Endometrial microvascular endothelial cells (primary cell): Measurements from ENCODE around the gene GMFB. TPM values are rescaled to one million over a fixed set of nuclear protein-coding genes. Genes with fewer than 3 reads are reported as not detected.
"Not testable (repeated sequence)": the region's sequence is repeated elsewhere in the genome, so short reads cannot be mapped to it uniquely, and the experiment has no call there.

Source experiments
- in situ Hi-C: cut with HindIII; loops from 2 replicates; pipeline ENCODE4 v1.10.0; 2017; ENCODE audit warnings: low sequenced_read_pairs, low pct_unique_long_range_greater_than_20kb; ENCODE audit errors: inconsistent ontology term
- total RNA-seq: library from RNA; depleted of rRNA; stranded (reverse); fragments of >200 nt; gene quantifications from one replicate; pipeline ENCODE4 v1.2.3, GENCODE V29; 2015; ENCODE audit errors: inconsistent ontology term

Gene GMFB
- total RNA-seq, 1 donor from 2014 or later, result 48.3 TPM

- in situ Hi-C loops, result no loop called here
Measured at GRCh38 chr14:54471641-54472040, 17.1 kb downstream of the GMFB start.

- in situ Hi-C loops, result no loop called here
Measured at GRCh38 chr14:54470701-54471100, 18.1 kb downstream of the GMFB start.

- in situ Hi-C loops, result no loop called here
Measured at GRCh38 chr14:54467280-54467679, 21.5 kb downstream of the GMFB start.

DNA sequence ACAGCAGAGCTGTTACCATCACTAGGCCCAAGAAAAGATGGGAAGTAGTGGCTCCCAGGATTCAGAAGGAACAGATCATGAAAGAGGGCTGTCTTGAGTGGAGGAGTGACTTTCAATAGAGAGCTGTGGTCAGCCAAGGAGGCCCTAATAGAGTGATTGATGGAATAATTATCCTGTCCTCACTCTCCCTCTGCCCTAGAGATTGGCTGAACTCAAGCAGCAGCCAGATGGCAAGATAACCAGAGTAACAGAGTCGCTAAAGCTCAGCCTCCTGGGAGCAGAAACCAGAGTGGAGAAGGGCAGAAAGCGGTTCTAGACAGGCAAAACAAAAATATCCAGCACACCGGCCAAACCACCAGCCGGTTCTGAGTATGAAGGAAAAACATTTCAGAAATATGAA, 23.1 kb downstream of the GMFB start:
- in situ Hi-C loops, result no loop called here

DNA sequence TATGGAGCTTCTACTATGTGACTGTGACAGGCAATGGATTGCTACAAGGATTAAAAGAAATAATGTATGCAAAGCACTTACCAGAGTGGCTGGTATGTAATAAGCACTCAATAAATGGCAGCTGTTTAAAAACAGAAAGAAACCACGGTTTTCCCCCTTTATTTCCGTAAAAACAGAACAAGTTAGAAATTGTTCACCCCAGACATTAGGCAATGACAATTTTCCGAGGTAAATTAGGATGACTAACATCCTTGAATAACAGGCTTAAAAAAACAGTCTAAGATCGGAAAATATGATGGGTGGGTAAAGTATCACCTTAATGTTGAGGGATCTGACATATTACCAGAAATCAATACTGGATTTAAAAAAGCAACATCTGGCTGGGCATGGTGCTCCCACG, 26.7 kb downstream of the GMFB start:
- in situ Hi-C loops, result no loop called here

- in situ Hi-C loops, result no loop called here
Measured at GRCh38 chr14:54459106-54459505, 29.7 kb downstream of the GMFB start.

DNA sequence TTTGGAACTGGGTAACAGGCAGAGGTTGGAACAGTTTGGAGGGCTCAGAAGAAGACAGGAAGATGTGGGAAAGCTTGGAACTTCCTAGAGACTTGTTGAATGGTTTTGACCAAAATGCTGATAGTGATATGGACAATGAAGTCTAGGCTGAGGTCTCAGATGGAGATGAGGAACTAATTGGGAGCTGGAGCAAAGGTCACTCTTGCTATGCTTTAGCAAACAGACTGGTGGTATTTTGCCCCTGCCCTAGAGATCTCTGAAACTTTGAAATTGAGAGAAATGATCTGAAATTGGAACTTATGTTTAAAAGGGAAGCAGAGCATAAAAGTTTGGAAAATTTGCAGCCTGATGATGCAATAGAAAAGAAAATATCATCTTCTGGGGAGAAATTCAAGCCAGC, 30.2 kb downstream of the GMFB start:
- in situ Hi-C loops, result not testable (repeated sequence)

DNA sequence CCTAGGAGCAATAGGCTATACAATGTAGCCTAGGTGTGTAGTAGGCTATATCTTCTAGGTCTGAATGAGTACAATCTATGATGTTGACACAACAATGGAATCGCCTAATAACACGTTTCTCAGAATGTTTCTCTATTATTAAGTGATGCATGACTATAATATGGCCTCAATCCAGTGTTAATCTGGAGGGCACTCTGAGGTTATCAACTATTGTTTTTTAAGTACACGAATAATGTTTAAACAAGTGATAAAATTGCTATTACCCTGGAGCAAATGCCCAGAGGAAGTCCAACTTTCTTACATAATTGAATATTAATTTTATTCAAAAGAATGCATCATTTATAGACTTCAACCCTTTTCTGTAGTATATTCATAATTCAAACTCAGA, 31.2 kb downstream of the GMFB start:
- in situ Hi-C loops, result no loop called here

DNA sequence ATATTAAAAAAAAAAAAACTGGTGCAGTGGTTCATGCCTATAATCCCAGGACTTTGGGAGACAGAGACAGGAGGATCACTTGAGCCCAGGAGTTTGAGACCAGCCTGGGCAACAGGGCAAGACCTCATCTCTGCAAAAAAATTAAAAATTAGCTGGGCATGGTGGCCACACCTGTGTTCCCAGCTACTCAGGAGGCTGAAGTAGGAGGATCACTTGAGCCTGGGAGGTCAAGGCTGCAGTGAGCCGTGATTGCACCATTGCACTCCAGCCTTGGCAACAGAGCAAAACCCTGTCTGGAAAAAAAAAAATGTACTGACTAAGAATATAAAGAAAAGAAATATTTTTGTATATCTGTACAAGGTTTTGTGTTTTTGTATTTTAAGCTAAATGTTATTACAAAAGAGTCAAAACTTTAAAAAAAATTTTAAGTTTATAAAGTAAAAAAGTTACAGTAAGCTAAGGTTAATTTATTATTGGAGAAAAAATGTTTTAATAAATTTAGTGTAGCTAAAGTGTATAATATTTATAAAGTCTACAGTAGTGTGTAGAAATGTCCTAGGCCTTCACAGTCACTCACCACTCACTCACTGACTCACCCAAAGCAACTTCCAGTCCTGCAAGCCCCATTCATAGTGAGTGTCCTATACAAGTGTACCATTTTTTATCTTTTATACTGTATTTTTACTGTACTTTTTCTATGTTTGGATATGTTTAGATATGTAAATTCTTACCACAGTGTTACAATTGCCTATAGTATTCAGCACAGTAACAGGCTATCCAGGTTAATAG, 31.8 kb downstream of the GMFB start:
- in situ Hi-C loops, result not testable (repeated sequence)

GRCh38 chr14:54455363-54455762, 33.4 kb downstream of the GMFB start:
- in situ Hi-C loops, result no loop called here

DNA sequence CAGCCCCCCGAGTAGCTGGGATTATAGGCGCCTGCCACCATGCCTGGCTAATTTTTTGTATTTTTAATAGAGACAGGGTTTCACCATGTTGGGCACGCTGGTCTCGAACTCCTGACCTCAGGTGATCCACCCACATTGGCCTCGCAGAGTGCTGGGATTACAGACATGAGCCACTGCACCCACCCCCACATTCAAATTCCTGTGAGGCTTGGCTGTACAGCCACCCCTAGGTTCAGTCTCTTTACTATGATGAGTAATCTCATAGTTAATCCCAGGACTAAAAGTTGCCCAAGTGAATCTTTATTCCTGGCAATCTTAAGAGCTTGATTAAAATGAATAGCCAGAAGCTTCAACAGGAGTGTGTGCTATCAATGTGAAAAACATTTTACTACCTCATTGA, 34.8 kb downstream of the GMFB start:
- in situ Hi-C loops, result not testable (repeated sequence)

GRCh38 chr14:54453252-54453651, 35.5 kb downstream of the GMFB start:
- in situ Hi-C loops, result no loop called here

DNA sequence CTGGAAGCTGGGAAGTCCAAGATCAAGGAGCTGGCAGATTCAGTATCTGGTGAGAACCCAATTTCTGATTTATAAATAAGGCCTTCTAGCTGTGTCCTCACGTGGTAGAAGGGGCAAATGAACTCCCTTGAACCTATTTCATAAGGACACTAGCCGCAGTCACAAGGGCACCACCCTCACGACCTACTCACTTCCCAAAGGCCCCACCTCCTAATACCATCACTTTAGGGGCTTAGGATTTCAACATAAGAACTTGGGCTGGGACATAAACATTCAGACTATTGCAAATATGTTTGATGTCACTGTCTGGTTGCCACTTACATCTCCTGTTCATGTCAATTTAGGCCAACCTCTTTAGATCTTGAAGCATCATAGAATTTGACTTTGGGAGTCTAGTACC, 36.8 kb downstream of the GMFB start:
- in situ Hi-C loops, result no loop called here

- in situ Hi-C loops, result no loop called here
Measured at GRCh38 chr14:54451121-54451601, 37.6 kb downstream of the GMFB start.

DNA sequence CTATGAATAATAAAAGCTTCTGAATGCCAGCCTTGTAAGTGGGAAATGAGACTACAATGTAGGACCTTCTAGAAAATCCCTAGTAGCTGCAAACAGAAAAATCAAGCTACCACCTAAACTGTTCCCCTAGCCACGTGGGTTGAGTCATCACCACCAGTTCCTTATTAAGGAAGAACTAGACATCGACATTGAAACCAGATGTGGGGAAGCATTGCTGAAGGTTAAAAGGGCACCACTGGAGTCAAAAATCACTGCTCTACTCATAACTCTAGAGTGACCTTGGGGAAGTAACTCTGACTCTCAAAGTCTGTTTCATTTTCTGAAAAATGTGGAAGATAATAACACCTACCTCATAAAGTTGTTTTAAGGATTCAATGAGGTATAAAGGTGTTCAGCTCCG, 38.2 kb downstream of the GMFB start:
- in situ Hi-C loops, result no loop called here

DNA sequence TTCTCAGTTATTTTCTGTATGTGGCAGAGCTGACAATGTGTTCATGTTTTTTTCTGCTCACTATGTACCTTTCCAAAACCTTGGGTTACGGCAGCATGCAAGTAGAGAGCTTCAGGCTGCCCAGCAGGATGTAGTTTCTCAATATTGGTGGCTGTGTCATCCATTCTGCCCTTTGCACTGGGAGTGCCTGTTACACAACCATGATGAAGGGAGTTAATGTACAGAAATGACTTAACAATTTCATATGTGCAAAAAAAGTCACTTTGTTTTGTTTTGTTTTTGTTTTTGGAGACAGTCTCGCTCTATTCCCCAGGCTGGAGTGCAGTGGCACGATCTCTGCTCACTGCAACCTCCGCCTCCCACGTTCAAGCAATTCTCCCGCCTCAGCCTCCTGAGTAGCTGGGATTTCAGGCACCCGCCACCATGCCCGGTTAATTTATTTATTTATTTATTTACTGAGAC, 41.5 kb downstream of the GMFB start:
- in situ Hi-C loops, result no loop called here

- in situ Hi-C loops, result no loop called here
Measured at GRCh38 chr14:54446161-54446693, 42.6 kb downstream of the GMFB start.

GRCh38 chr14:54444681-54445080, 44.1 kb downstream of the GMFB start:
- in situ Hi-C loops, result no loop called here

DNA sequence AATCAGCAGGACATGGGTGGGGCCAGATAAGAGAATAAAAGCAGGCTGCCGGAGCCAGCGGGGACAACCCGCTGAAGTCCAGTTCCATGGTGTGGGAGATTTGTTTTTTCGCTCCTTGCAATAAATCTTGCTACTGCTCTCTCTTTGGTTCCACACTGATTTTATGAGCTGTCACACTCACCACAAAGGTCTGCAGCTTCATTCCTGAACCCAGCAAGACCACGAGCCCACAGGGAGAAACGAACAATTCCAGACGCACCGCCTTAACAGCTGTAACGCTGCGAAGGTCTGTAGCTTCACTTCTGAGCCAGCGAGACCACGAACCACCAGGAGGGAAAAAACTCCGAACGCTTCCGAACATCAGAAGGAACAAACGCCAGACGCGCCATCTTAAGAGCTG, 44.8 kb downstream of the GMFB start:
- in situ Hi-C loops, result no loop called here

DNA sequence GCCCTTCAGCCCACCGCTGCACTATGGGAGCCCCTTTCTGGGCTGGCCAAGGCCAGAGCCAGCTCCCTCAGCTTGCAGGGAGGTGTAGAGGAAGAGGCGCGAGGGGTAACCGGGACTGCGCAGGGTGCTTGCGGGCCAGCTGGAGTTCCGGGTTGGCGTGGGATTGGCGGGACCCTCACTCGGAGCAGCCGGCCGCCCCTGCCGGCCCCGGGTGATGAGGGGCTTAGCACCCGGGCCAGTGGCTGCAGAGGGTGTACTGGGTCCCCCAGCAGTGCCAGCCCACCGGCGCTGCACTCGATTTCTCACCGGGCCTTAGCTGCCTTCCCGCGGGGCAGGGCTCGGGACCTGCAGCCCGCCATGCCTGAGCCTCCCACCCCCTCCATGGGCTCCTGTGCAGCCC, 45.8 kb downstream of the GMFB start:
- in situ Hi-C loops, result not testable (repeated sequence)
